ENCODE measurements around the gene NOTCH1. TPM values are rescaled to one million over a fixed set of nuclear protein-coding genes. Genes with fewer than 3 reads are reported as not detected.

NOTCH1 gene
- polyA plus RNA-seq, 1 donor from 2014 or later = 0.15 TPM

DNA sequence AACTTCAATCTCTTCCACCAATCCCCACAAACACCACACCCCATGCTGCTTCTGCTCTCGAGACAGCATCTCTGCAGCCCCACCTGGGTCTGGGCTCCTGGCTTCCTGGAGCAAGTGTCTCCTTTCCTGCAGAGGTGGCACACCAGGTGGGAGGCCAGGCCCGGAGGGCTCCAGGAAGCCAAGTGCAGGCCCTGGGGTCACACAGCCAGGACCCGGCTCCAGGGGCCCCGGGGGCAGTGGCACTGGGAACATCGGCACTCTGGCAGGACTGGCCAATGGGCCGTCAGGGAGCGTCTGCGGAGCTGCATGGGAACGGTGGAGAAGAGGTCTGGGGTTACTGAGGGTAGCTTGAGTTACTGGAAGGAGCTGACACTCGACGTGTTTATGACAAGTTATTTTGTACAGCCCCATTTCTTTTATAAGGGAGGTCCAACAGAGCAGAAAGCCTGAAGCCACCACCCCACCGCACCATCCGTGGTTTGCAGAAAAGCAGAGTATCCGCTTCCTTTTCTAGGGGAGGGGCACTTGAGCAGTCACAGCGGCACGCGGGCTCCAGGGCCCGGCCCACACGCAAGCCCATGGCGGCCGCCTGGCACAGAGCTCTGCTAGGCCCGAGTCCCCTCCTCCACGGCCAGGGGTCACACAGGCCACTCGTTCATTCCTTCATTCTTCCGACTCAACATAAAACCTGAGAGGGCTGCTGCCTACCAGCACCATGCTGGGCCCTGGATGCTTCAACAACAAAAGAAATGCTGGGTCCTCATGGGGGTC is 91.6 kb downstream of the NOTCH1 start (continued):
- TF ChIP-seq, protein P1, sequence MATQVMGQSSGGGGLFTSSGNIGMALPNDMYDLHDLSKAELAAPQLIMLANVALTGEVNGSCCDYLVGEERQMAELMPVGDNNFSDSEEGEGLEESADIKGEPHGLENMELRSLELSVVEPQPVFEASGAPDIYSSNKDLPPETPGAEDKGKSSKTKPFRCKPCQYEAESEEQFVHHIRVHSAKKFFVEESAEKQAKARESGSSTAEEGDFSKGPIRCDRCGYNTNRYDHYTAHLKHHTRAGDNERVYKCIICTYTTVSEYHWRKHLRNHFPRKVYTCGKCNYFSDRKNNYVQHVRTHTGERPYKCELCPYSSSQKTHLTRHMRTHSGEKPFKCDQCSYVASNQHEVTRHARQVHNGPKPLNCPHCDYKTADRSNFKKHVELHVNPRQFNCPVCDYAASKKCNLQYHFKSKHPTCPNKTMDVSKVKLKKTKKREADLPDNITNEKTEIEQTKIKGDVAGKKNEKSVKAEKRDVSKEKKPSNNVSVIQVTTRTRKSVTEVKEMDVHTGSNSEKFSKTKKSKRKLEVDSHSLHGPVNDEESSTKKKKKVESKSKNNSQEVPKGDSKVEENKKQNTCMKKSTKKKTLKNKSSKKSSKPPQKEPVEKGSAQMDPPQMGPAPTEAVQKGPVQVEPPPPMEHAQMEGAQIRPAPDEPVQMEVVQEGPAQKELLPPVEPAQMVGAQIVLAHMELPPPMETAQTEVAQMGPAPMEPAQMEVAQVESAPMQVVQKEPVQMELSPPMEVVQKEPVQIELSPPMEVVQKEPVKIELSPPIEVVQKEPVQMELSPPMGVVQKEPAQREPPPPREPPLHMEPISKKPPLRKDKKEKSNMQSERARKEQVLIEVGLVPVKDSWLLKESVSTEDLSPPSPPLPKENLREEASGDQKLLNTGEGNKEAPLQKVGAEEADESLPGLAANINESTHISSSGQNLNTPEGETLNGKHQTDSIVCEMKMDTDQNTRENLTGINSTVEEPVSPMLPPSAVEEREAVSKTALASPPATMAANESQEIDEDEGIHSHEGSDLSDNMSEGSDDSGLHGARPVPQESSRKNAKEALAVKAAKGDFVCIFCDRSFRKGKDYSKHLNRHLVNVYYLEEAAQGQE (IDR thresholded peaks at IDR 0.05; ENCODE audit: borderline replicate concordance) = no peak
- TF ChIP-seq TAF1 (IDR thresholded peaks at IDR 0.05; ENCODE audit: low read depth) = no peak

DNA sequence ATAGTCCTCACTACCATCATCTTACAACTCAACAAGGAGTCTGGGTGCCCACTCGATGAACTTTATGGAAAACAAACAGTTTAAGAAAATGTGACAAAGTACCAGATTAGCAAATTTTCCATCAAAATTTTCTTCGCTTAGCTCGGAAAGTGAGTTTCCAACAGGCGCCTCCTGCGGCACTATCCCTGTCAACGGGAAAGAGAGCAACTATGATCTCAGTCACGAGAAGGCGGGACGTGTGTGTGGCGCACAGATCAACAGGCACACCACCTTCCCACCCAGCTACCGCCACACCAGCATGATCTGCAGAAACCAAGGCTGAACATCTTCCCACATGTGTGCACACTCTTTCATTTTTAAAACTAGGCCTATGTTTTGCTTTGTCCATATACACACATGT is 92.5 kb downstream of the NOTCH1 start:
- H3K9ac ChIP-seq (ENCODE audit: low read length) = no peak overlapping the region
- H3K9me2 ChIP-seq (ENCODE audit: insufficient read depth, low read length) = no peaks in the 10 kb centered on the region
- no peaks in the 10 kb centered on the region for H3F3A ChIP-seq (ENCODE audit: insufficient read depth, low read length, poor library complexity, severe bottlenecking)
- H3K4me3 ChIP-seq (ENCODE audit: low read length) = no peak overlapping the region
- no peaks in the 10 kb centered on the region for H4K20me1 ChIP-seq (ENCODE audit: insufficient read depth)
- no peak overlapping the region for H3K27ac ChIP-seq (ENCODE audit: low read length)
- no peak overlapping the region for H2AFZ ChIP-seq (ENCODE audit: low read depth, low read length)
- TF ChIP-seq TAF1 (IDR thresholded peaks at IDR 0.05; ENCODE audit: low read depth) (no peak), EP300 (conservative IDR thresholded peaks at IDR 0.05; ENCODE audit: poor library complexity, severe bottlenecking) (no peak), EZH2 (IDR thresholded peaks at IDR 0.05; ENCODE audit: borderline replicate concordance, insufficient read depth, low read length, poor library complexity, severe bottlenecking) (no peak), RAD21 (conservative IDR thresholded peaks at IDR 0.05) (no peak), POLR2AphosphoS5 (IDR thresholded peaks at IDR 0.05) (no peak), SMC3 (conservative IDR thresholded peaks at IDR 0.05; ENCODE audit: poor library complexity) (no peak), MXI1 (conservative IDR thresholded peaks at IDR 0.05; ENCODE audit: poor library complexity, severe bottlenecking) (no peak)
- TF ChIP-seq, protein P2, sequence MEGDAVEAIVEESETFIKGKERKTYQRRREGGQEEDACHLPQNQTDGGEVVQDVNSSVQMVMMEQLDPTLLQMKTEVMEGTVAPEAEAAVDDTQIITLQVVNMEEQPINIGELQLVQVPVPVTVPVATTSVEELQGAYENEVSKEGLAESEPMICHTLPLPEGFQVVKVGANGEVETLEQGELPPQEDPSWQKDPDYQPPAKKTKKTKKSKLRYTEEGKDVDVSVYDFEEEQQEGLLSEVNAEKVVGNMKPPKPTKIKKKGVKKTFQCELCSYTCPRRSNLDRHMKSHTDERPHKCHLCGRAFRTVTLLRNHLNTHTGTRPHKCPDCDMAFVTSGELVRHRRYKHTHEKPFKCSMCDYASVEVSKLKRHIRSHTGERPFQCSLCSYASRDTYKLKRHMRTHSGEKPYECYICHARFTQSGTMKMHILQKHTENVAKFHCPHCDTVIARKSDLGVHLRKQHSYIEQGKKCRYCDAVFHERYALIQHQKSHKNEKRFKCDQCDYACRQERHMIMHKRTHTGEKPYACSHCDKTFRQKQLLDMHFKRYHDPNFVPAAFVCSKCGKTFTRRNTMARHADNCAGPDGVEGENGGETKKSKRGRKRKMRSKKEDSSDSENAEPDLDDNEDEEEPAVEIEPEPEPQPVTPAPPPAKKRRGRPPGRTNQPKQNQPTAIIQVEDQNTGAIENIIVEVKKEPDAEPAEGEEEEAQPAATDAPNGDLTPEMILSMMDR (IDR thresholded peaks at IDR 0.05; ENCODE audit: poor library complexity, severe bottlenecking) = no peak
- TF ChIP-seq, protein P1 (IDR thresholded peaks at IDR 0.05; ENCODE audit: borderline replicate concordance) = no peak
- no peak overlapping the region for H3K4me2 ChIP-seq (ENCODE audit: low read length)
- no peaks in the 10 kb centered on the region for H3K9me3 ChIP-seq (ENCODE audit: low read length)
- no peaks in the 10 kb centered on the region for H3K27me3 ChIP-seq (ENCODE audit: insufficient read depth, low read depth, low read length)
- H3K36me3 ChIP-seq (ENCODE audit: insufficient read depth, low read length) = no peaks in the 10 kb centered on the region
- no peaks in the 10 kb centered on the region for H3K79me2 ChIP-seq (replicated peaks; ENCODE audit: insufficient read depth, low read length)
